PC-3 (cell line): Measurements from ENCODE around the gene PSMB2. TPM values are rescaled to one million over a fixed set of nuclear protein-coding genes. Genes with fewer than 3 reads are reported as not detected.

Experiments
- ATAC-seq: fragments of 200-7000 bp; cut with Tn5 transposase; 2 replicates; pipeline ENCODE4 v1.9.1; 2020; ENCODE audit warnings: mild to moderate bottlenecking, moderate library complexity
- BruUV-seq: library from RNA; stranded (reverse); fragments of 400-500 nt; replicated peaks from 2 replicates; lab custom pipeline; 2021; lab: Mats Ljungman, UMichigan
- CTCF ChIA-PET: fragments of 300-600 bp; sonication (Branson Sonifier 250); formaldehyde crosslinking; loops from one replicate; lab custom pipeline; 2022; ENCODE audit warnings: antibody characterized with exemption; lab: Charles Lee
- POLR2A ChIA-PET: fragments of 300-600 bp; sonication (Branson Sonifier 250); formaldehyde crosslinking; loops from one replicate; lab custom pipeline; 2022; ENCODE audit warnings: antibody characterized with exemption; ENCODE audit not compliant: unreplicated experiment; lab: Charles Lee
- DNase-seq: peaks from one replicate; pipeline ENCODE4 v3.0.0-alpha.2; 2015
- H2AFZ ChIP-seq: fragments of 300-600 bp; sonication (generic); 2 replicates; pipeline ENCODE4 v1.6.0; 2016; ENCODE audit warnings: antibody characterized with exemption, low read length
- H3F3A ChIP-seq: fragments of 300-600 bp; sonication (generic); one replicate; pipeline ENCODE4 v1.6.0; 2017; ENCODE audit warnings: antibody characterized with exemption, low read length, control low read depth, mild to moderate bottlenecking; ENCODE audit not compliant: unreplicated experiment
- H3K27ac ChIP-seq: fragments of 300-600 bp; sonication (generic); 2 replicates; pipeline ENCODE4 v1.5.1; 2016; ENCODE audit warnings: mild to moderate bottlenecking, low read length
- H3K27me3 ChIP-seq: fragments of 300-600 bp; sonication (generic); 2 replicates; pipeline ENCODE4 v1.6.1; 2016; ENCODE audit warnings: low read length, mixed read lengths
- H3K36me3 ChIP-seq: fragments of 300-600 bp; sonication (generic); 2 replicates; pipeline ENCODE4 v1.6.1; 2016; ENCODE audit warnings: low read depth, mixed run types, low read length, mixed read lengths
- H3K4me1 ChIP-seq: fragments of 300-600 bp; sonication (generic); 2 replicates; pipeline ENCODE4 v1.5.1; 2016; ENCODE audit warnings: low read length; ENCODE audit not compliant: insufficient read depth
- H3K4me2 ChIP-seq: fragments of 300-600 bp; sonication (generic); 2 replicates; pipeline ENCODE4 v1.6.0; 2016; ENCODE audit warnings: low read length
- H3K4me3 ChIP-seq: fragments of 300-600 bp; sonication (generic); 2 replicates; pipeline ENCODE4 v1.5.1; 2016; ENCODE audit warnings: mild to moderate bottlenecking, low read length, mixed read lengths
- H3K79me2 ChIP-seq: fragments of 300-600 bp; sonication (generic); 2 replicates; pipeline ENCODE4 v1.6.1; 2017; ENCODE audit warnings: low read length, mixed read lengths
- H3K9ac ChIP-seq: fragments of 300-600 bp; sonication (generic); 2 replicates; pipeline ENCODE4 v1.6.0; 2016; ENCODE audit warnings: mild to moderate bottlenecking, low read length
- H3K9me2 ChIP-seq: fragments of 300-600 bp; sonication (generic); replicated peaks from 2 replicates; pipeline ENCODE4 v1.6.1; 2016; ENCODE audit warnings: mixed run types, low read length, mixed read lengths
- H3K9me3 ChIP-seq: fragments of 300-600 bp; sonication (generic); 2 replicates; pipeline ENCODE4 v1.6.1; 2016; ENCODE audit warnings: low read length, mixed read lengths
- H4K20me1 ChIP-seq: fragments of 300-600 bp; sonication (generic); 2 replicates; pipeline ENCODE4 v1.6.1; 2016; ENCODE audit warnings: low read length, mixed read lengths
- CTCF ChIP-seq: fragments of 300-600 bp; sonication (generic); conservative IDR thresholded peaks from 2 replicates; pipeline ENCODE4 v1.5.1; 2017; ENCODE audit warnings: antibody characterized with exemption, low read depth, mild to moderate bottlenecking, low read length
- EZH2 ChIP-seq: fragments of 300-600 bp; sonication (generic); IDR thresholded peaks from one replicate; pipeline ENCODE4 v1.6.1; 2017; ENCODE audit warnings: antibody characterized with exemption, mild to moderate bottlenecking, low read length; ENCODE audit not compliant: unreplicated experiment
- EZH2phosphoT487 ChIP-seq: fragments of 300-600 bp; sonication (generic); IDR thresholded peaks from 2 replicates; pipeline ENCODE4 v1.6.1; 2018; ENCODE audit warnings: mild to moderate bottlenecking, antibody characterized with exemption, low read length, borderline replicate concordance
- intact Hi-C: fragments of 100-400 bp; cut with micrococcal nuclease; formaldehyde crosslinking; loops from 2 replicates; pipeline ENCODE4 v1.9.0; 2023
- total RNA-seq: library from RNA; depleted of rRNA; stranded (reverse); fragments of >200 nt; gene quantifications from 2 replicates; pipeline ENCODE4 v1.2.3, GENCODE V29; 2014

PSMB2 gene
- total RNA-seq, 1 experiment from 2014 or later: 61.2 TPM

GRCh38 chr1:35675773-35676172 lies 34.4 kb upstream of the PSMB2 start:
- DNase-seq: no peak
- no peak overlapping the region for H3K27ac ChIP-seq
- H3K9me3 ChIP-seq: no peaks in the 10 kb centered on the region
- H2AFZ ChIP-seq: no peak overlapping the region
- H3F3A ChIP-seq: no peaks in the 10 kb centered on the region
- no peaks in the 10 kb centered on the region for H3K9me2 ChIP-seq
- BruUV-seq: no TSS peak
- intact Hi-C loops: no loop called here
- no peak overlapping the region for H3K4me3 ChIP-seq
- no peaks in the 10 kb centered on the region for H3K4me1 ChIP-seq
- ChIA-PET CTCF (no interaction called here), POLR2A (no interaction called here)
- H3K36me3 ChIP-seq: no peaks in the 10 kb centered on the region
- H3K9ac ChIP-seq: no peak overlapping the region
- H3K4me2 ChIP-seq: no peak overlapping the region
- peaks cover 25% of the 10 kb centered on the region for H3K27me3 ChIP-seq
- ATAC-seq: no peak
- H3K79me2 ChIP-seq: no peaks in the 10 kb centered on the region
- no peaks in the 10 kb centered on the region for H4K20me1 ChIP-seq
- TF ChIP-seq EZH2 (no peak), EZH2phosphoT487 (no peak), CTCF (no peak)

- no peak for TF ChIP-seq EZH2
- no peak for TF ChIP-seq EZH2phosphoT487
- TF ChIP-seq CTCF: no peak
- POLR2A ChIA-PET: no interaction called here
- no peaks in the 10 kb centered on the region for H3F3A ChIP-seq
- H3K79me2 ChIP-seq: no peaks in the 10 kb centered on the region
- no peak overlapping the region for H3K4me3 ChIP-seq
- no peaks in the 10 kb centered on the region for H4K20me1 ChIP-seq
- no peaks in the 10 kb centered on the region for H3K36me3 ChIP-seq
- H3K4me2 ChIP-seq: no peak overlapping the region
- CTCF ChIA-PET: no interaction called here
- no peak overlapping the region for H3K9ac ChIP-seq
- intact Hi-C loops: no loop called here
- no peak for DNase-seq
- no TSS peak for BruUV-seq
- H3K9me2 ChIP-seq: no peaks in the 10 kb centered on the region
- peaks cover 20% of the 10 kb centered on the region for H3K27me3 ChIP-seq
- H3K4me1 ChIP-seq: no peaks in the 10 kb centered on the region
- no peak overlapping the region for H3K27ac ChIP-seq
- 0 out of 2 replicates have a peak overlapping the region, but pooled peaks have one; percentile 42 for H2AFZ ChIP-seq
- ATAC-seq: no peak
- no peaks in the 10 kb centered on the region for H3K9me3 ChIP-seq
These were observed 32.8 kb upstream of the PSMB2 start for GRCh38 chr1:35674111-35674510.

- Histone ChIP-seq H3K36me3 (no peaks in the 10 kb centered on the region), H3K9ac (no peak overlapping the region), H3F3A (no peaks in the 10 kb centered on the region), H3K4me1 (no peaks in the 10 kb centered on the region), H3K9me3 (no peaks in the 10 kb centered on the region), H2AFZ (no peak overlapping the region), H3K4me3 (no peak overlapping the region), H3K9me2 (no peaks in the 10 kb centered on the region), H3K27me3 (peaks cover 12% of the 10 kb centered on the region), H4K20me1 (no peaks in the 10 kb centered on the region), H3K4me2 (no peak overlapping the region), H3K27ac (no peak overlapping the region), H3K79me2 (no peaks in the 10 kb centered on the region)
- no TSS peak for BruUV-seq
- ChIA-PET POLR2A (interaction anchor here (0.6 kb wide), 1 partner anchor 284 kb away, joined by 3 read pairs; no protein-coding TSS in a partner anchor), CTCF (no interaction called here)
- TF ChIP-seq EZH2phosphoT487 (no peak), EZH2 (no peak), CTCF (no peak)
- DNase-seq (no peak), ATAC-seq (no peak)
- intact Hi-C loops: no loop called here
These were observed 30.8 kb upstream of the PSMB2 start for GRCh38 chr1:35672116-35672515.
